Ovary (tissue), 3 donors: ENCODE results near the gene SERP1.

Experiments
- CTCF ChIP-seq, 3 donors: fragments of 450-650 bp in 2 of 3; fragments of 200-600 bp in 1 of 3; IDR thresholded peaks; one replicate each; pipeline versions ENCODE4 v1.5.1 to v1.8.0; 2016 to 2022; ENCODE audit warnings: antibody characterized with exemption in 3 of 3, mild to moderate bottlenecking in 1 of 3
- POLR2A ChIP-seq: fragments of 450-650 bp; IDR thresholded peaks from one replicate; pipeline ENCODE4 v1.6.1; 2017; ENCODE audit warnings: antibody characterized with exemption, mild to moderate bottlenecking, moderate library complexity
- donor health status: DM: no; HTN: no; CAD: no.

GRCh38 chr3:150495149-150495548 is 51.1 kb downstream of the SERP1 start:
- TF ChIP-seq POLR2A (no peak), CTCF (IDR thresholded peaks at IDR 0.05) (no peak)
